ENCODE data around the gene ST3GAL3. TPM values are rescaled to one million over a fixed set of nuclear protein-coding genes. Genes with fewer than 3 reads are reported as not detected.

The ST3GAL3 gene
- total RNA-seq, 1 donor from 2014 or later = 24.3 TPM

DNA sequence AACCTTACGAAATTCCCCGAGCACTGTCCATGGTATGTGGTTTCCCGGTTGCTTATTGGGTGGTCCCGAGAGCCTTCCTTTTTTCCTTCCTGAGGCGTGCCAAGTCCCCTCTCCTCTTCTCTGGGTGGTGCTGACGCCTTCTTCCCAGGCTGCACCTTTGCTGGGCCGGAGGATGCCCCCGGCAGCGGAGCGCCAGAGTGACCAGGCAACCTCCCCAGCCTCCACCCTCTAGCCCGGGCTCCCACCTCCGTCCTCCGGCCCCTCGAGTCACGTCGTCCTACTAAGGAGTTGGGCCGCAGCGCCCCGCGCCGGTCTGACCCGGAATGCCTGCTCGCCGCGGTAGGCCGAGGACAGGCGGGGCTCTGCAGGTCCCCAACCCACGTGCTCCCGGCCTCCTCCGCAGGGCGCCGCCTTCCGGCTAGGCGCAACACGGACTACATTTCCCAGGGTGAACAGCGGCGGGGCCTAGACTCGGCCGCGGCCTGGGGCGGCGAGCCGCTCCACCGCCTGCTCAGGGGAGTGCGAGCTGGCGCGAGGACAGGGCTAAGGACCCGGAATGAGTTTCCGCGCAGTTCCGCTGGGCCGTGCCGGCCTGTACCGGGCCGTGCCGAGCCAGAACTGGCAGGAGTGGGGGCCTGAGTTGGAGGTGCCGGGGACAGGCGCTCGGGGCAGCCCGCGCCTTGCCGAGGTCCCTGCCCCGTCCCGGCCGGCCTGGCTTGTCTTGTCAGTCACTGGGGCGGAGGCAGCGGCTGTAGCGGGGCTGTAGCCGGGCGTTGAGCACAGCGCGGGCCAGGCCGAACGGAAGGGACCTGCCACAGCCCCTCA, 239.1 kb downstream of the ST3GAL3 start, which contains the start of gene IPO13:
Gene IPO13, plus strand, starts transcription at position 715 of the 825 bp plus-strand sequence. CDS start 651 bp downstream, outside the sequence.
- H3K4me3 Mint-ChIP-seq = peak within 1 kb of the TSS; percentile 91
- no peaks in the 10 kb centered on the region for H3K9me3 Mint-ChIP-seq
- intact Hi-C loops (cut with micrococcal nuclease) = loop anchor here (1.0 kb wide), 6 partner anchors 23 to 297 kb away; partner anchors contain the start of genes ATP6V0B, CCDC24 and ST3GAL3
- H3K27ac Mint-ChIP-seq = peak within 1 kb of the TSS; percentile 95
- TF ChIP-seq, protein P1, sequence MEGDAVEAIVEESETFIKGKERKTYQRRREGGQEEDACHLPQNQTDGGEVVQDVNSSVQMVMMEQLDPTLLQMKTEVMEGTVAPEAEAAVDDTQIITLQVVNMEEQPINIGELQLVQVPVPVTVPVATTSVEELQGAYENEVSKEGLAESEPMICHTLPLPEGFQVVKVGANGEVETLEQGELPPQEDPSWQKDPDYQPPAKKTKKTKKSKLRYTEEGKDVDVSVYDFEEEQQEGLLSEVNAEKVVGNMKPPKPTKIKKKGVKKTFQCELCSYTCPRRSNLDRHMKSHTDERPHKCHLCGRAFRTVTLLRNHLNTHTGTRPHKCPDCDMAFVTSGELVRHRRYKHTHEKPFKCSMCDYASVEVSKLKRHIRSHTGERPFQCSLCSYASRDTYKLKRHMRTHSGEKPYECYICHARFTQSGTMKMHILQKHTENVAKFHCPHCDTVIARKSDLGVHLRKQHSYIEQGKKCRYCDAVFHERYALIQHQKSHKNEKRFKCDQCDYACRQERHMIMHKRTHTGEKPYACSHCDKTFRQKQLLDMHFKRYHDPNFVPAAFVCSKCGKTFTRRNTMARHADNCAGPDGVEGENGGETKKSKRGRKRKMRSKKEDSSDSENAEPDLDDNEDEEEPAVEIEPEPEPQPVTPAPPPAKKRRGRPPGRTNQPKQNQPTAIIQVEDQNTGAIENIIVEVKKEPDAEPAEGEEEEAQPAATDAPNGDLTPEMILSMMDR (IDR thresholded peaks at IDR 0.05) = no peak
- peaks cover 43% of the 10 kb centered on the region for H3K4me1 Mint-ChIP-seq
- peaks cover 22% of the 10 kb centered on the region for H3K36me3 Mint-ChIP-seq (ENCODE audit: low read depth)
- ChIA-PET POLR2A (interaction anchor here (0.7 to 2.5 kb wide), 17 partner anchors 8 to 774 kb away, joined by 3 to 19 read pairs (median 4); partner anchors contain the start of genes ATP6V0B, CFAP57, DMAP1 and DPH2), CTCF (interaction anchor here (0.8 to 3.5 kb wide), 5 partner anchors 12 to 417 kb away, joined by 3 to 26 read pairs (median 3); partner anchors contain the start of gene ARTN)
- DNase-seq (peak; percentile 98), ATAC-seq (ENCODE audit: low read depth) (peak; percentile 95)
- H3K27me3 Mint-ChIP-seq = no peaks in the 10 kb centered on the region

DNA sequence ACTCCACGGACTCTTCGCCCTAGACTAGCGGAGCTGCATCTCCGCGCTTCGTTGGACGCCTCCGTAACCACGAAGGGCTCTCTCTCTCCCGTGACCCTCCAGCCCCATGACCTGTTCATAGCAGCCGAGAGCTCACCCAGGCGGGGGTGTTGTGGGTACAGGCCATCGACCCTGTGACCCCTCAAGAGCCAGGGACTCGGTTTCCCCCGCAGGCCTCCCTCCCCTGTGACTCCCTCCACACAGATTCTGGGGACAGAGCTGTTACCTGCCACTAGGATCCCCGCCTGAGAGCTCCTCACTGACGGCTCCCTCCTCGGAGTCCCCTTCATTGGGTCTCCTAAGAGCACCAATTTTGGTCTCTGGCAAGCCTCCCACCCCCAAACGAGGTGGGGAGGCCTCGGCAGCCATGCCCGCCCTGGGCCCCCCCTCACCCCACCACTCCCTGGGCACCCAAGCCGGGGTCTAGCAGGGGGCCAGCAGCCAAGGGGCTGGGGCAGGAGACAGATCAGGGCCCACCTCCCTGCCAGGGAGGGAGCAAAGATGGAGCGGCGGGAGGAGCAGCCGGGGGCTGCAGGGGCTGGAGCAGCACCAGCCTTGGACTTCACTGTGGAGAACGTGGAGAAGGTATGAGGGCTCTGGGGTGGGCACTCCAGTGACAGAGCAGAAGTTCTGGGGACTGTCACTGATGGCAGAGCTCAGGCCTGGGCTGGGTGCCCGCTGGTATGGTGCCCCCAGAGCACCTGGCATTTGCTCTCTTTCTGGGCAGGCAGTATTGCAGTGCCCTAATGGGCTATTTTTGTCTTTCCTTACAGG, 239.9 kb downstream of the ST3GAL3 start:
- ATAC-seq (ENCODE audit: low read depth) = no peak

DNA sequence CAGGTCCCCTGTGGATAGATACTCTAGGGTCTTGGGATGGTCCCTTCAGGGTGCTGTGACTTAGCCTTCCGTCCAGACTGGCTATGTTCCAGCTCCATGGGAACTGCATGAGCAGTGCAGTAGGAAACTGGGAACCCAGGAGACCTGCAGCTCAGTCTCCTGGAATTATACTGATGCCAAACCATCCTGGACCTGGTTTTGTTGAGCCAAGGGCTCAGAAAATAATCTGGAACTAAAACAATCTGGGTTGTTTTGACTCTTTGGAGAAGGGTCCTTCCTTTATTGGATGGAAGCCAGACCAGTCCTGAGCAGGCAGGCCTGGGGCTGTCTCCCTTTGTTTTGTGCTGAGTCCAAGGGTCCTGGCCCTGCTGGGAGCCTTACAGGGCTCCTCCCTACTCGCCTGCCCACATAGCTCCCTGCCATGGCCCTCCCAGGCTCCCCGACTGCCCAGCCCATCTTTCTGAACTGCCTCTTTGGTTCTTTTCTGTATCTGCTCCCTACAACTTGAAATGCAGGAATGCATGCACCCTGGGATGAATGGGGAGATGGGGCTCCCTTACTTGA, 240.6 kb downstream of the ST3GAL3 start:
- peak overlapping the region; percentile 91 for H3K4me3 Mint-ChIP-seq
- DNase-seq (no peak), ATAC-seq (ENCODE audit: low read depth) (no peak)
- peak overlapping the region; percentile 30 for H3K27ac Mint-ChIP-seq
- POLR2A ChIA-PET = interaction anchor here (1.5 kb wide), 1 partner anchor 27 kb away, joined by 4 read pairs; the partner anchor contains the start of gene ATP6V0B
- CTCF ChIA-PET = interaction anchor here (1.6 kb wide), 1 partner anchor 13 kb away, joined by 6 read pairs; no protein-coding TSS in a partner anchor
- no peaks in the 10 kb centered on the region for H3K27me3 Mint-ChIP-seq
- H3K4me1 Mint-ChIP-seq = peaks cover 46% of the 10 kb centered on the region
- peaks cover 22% of the 10 kb centered on the region for H3K36me3 Mint-ChIP-seq (ENCODE audit: low read depth)
- H3K9me3 Mint-ChIP-seq = no peaks in the 10 kb centered on the region
- TF ChIP-seq, protein P1 (IDR thresholded peaks at IDR 0.05) = no peak
- intact Hi-C loops (cut with micrococcal nuclease) = no loop called here

More for the DNA sequence above, 239.9 kb downstream of the ST3GAL3 start:
- ChIA-PET CTCF (interaction anchor here (3.5 kb wide), 1 partner anchor 13 kb away, joined by 26 read pairs; the partner anchor contains the start of gene ARTN), POLR2A (interaction anchor here (1.0 to 2.5 kb wide), 14 partner anchors 7 to 775 kb away, joined by 3 to 19 read pairs (median 4); partner anchors contain the start of genes ATP6V0B, CFAP57, DMAP1 and DPH2)
- Mint-ChIP-seq H3K9me3 (no peaks in the 10 kb centered on the region), H3K36me3 (ENCODE audit: low read depth) (peaks cover 22% of the 10 kb centered on the region), H3K27me3 (no peaks in the 10 kb centered on the region), H3K4me1 (peaks cover 46% of the 10 kb centered on the region), H3K4me3 (peak overlapping the region; percentile 91), H3K27ac (peak overlapping the region; percentile 95)
- intact Hi-C loops (cut with micrococcal nuclease) = no loop called here
- TF ChIP-seq, protein P1 (IDR thresholded peaks at IDR 0.05) = no peak
- no peak for DNase-seq

DNA sequence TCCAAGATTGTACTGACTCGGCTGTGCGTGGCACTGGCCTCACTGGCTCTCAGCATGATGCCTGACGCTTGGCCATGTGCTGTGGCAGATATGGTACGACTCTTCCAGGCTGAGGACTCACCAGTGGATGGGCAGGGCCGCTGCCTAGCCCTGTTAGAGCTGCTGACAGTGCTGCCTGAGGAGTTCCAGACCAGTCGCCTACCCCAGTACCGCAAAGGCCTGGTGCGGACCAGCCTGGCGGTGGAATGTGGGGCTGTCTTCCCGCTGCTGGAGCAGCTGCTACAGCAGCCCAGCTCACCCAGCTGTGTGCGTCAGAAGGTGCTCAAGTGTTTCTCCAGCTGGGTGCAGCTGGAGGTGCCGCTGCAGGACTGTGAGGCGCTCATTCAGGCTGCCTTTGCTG, 242.3 kb downstream of the ST3GAL3 start:
- CTCF ChIA-PET = no interaction called here
- H3K4me3 Mint-ChIP-seq = no peak overlapping the region
- intact Hi-C loops (cut with micrococcal nuclease) = no loop called here

More for the DNA sequence above, 242.3 kb downstream of the ST3GAL3 start:
- DNase-seq (no peak), ATAC-seq (ENCODE audit: low read depth) (no peak)
- H3K4me1 Mint-ChIP-seq = peaks cover 41% of the 10 kb centered on the region
- TF ChIP-seq, protein P1 (IDR thresholded peaks at IDR 0.05) = no peak
- H3K27me3 Mint-ChIP-seq = no peaks in the 10 kb centered on the region
- no peaks in the 10 kb centered on the region for H3K9me3 Mint-ChIP-seq
- H3K27ac Mint-ChIP-seq = no peak overlapping the region
- POLR2A ChIA-PET = interaction anchor here (1.5 kb wide), 1 partner anchor 25 kb away, joined by 4 read pairs; the partner anchor contains the start of gene ATP6V0B
- H3K36me3 Mint-ChIP-seq (ENCODE audit: low read depth) = peaks cover 22% of the 10 kb centered on the region
